Gastrocnemius medialis (tissue), 4 donors: ENCODE measurements around the gene PROKR1. TPM values are rescaled to one million over a fixed set of nuclear protein-coding genes. Genes with fewer than 3 reads are reported as not detected.

Experiments used
- ATAC-seq, 2 donors: fragments of 150-250 bp; one replicate each; pipeline ENCODE4 v1.9.1; 2016
- DNase-seq, 2 donors: peaks; one replicate each; pipeline ENCODE4 v3.0.0-alpha.2; 2019
- H3K27ac ChIP-seq, 4 donors: fragments of 200-600 bp; sonication (generic); 1 replicate in 1 of 4; 2 replicates in 3 of 4; pipeline ENCODE4 v1.5.1; 2016 to 2018; ENCODE audit warnings: mild to moderate bottlenecking in 2 of 4, moderate library complexity in 1 of 4
- H3K27me3 ChIP-seq, 3 donors: fragments of 200-600 bp; sonication (generic) in 2 of 3; 1 replicate in 1 of 3; 2 replicates in 2 of 3; pipeline versions ENCODE4 v1.5.1 to v1.6.0; 2016 to 2019; ENCODE audit warnings: mild to moderate bottlenecking in 1 of 3, moderate library complexity in 1 of 3
- H3K36me3 ChIP-seq, 2 donors: fragments of 200-600 bp; sonication (generic) in 1 of 2; one replicate each; pipeline ENCODE4 v1.5.1; 2017 to 2018
- H3K4me1 ChIP-seq, 2 donors: fragments of 200-600 bp; sonication (generic) in 1 of 2; one replicate each; pipeline ENCODE4 v1.5.1; 2016 to 2017; ENCODE audit warnings: mild to moderate bottlenecking in 2 of 2
- H3K4me3 ChIP-seq, 4 donors: fragments of 200-600 bp; sonication (generic) in 3 of 4; 1 replicate in 1 of 4; 2 replicates in 3 of 4; pipeline ENCODE4 v1.5.1; 2016 to 2019; ENCODE audit warnings: mild to moderate bottlenecking in 2 of 4
- H3K9me3 ChIP-seq, 3 donors: fragments of 200-600 bp; sonication (generic) in 2 of 3; 1 replicate in 1 of 3; 2 replicates in 2 of 3; pipeline ENCODE4 v1.5.1; 2016 to 2019
- POLR2A ChIP-seq, 2 donors: fragments of 450-650 bp; IDR thresholded peaks; one replicate each; pipeline ENCODE4 v1.6.1; 2017; ENCODE audit warnings: antibody characterized with exemption in 2 of 2, mild to moderate bottlenecking in 2 of 2, moderate library complexity in 2 of 2
- in situ Hi-C, 4 donors: fragments of 200-750 bp; cut with MboI; loops; one replicate each; pipeline versions ENCODE4 v1.15.0 to v1.8.0; 2017; ENCODE audit warnings: low sequenced_read_pairs in 4 of 4
- intact Hi-C: fragments of 100-400 bp; cut with DNase I; formaldehyde crosslinking; loops from one replicate; pipeline ENCODE4 v1.15.1; 2023; ENCODE audit warnings: low total_unique reads
- total RNA-seq, 4 donors: library from RNA; depleted of rRNA; stranded (reverse); fragments of >200 nt; gene quantifications; one replicate each; pipeline versions ENCODE4 v1.1.0 to v1.2.3, GENCODE V29; 2016
- TF ChIP-seq, protein P1 (sequence below), 5 experiments: fragments of 450-650 bp in 3 of 5; fragments of 200-600 bp in 2 of 5; sonication (generic) in 2 of 5; IDR thresholded peaks in 4 of 5; conservative IDR thresholded peaks in 1 of 5; 1 replicate in 4 of 5; 2 replicates in 1 of 5; pipeline ENCODE4 v1.5.1; 2016 to 2019; ENCODE audit warnings: antibody characterized with exemption in 5 of 5, mild to moderate bottlenecking in 3 of 5, moderate library complexity in 3 of 5

PROKR1 gene
- total RNA-seq, 4 donors from 2014 or later = 0.09 to 0.10 TPM; not detected in 2

GRCh38 chr2:68684197-68684596 is 40.8 kb downstream of the PROKR1 start:
- ATAC-seq = no peak
- H3K36me3 ChIP-seq = no peaks in the 10 kb centered on the region
- no peak overlapping the region for H3K27ac ChIP-seq
- DNase-seq = no peak
- H3K4me1 ChIP-seq = no peaks in the 10 kb centered on the region
- in situ Hi-C loops (no loop called here), intact Hi-C loops (no loop called here)
- H3K9me3 ChIP-seq = no peaks in the 10 kb centered on the region
- H3K4me3 ChIP-seq = no peak overlapping the region
- TF ChIP-seq, protein P1, sequence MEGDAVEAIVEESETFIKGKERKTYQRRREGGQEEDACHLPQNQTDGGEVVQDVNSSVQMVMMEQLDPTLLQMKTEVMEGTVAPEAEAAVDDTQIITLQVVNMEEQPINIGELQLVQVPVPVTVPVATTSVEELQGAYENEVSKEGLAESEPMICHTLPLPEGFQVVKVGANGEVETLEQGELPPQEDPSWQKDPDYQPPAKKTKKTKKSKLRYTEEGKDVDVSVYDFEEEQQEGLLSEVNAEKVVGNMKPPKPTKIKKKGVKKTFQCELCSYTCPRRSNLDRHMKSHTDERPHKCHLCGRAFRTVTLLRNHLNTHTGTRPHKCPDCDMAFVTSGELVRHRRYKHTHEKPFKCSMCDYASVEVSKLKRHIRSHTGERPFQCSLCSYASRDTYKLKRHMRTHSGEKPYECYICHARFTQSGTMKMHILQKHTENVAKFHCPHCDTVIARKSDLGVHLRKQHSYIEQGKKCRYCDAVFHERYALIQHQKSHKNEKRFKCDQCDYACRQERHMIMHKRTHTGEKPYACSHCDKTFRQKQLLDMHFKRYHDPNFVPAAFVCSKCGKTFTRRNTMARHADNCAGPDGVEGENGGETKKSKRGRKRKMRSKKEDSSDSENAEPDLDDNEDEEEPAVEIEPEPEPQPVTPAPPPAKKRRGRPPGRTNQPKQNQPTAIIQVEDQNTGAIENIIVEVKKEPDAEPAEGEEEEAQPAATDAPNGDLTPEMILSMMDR (IDR thresholded peaks at IDR 0.05 in 4 of 5, conservative IDR thresholded peaks at IDR 0.05 in 1 of 5) = no peak
- no peak for TF ChIP-seq POLR2A (IDR thresholded peaks at IDR 0.05)
- H3K27me3 ChIP-seq = peaks cover 0 to 4% (median 0%) of the 10 kb centered on the region in 3 donors

- ATAC-seq (no peak), DNase-seq (no peak)
- TF ChIP-seq, protein P1 (IDR thresholded peaks at IDR 0.05 in 4 of 5, conservative IDR thresholded peaks at IDR 0.05 in 1 of 5) = no peak
- TF ChIP-seq POLR2A (IDR thresholded peaks at IDR 0.05) = no peak
- H3K9me3 ChIP-seq = no peaks in the 10 kb centered on the region
- no peak overlapping the region for H3K27ac ChIP-seq
- H3K27me3 ChIP-seq = peaks cover 0 to 4% (median 0%) of the 10 kb centered on the region in 3 donors
- in situ Hi-C loops = no loop called here
- no peaks in the 10 kb centered on the region for H3K4me1 ChIP-seq
- H3K4me3 ChIP-seq = no peak overlapping the region
- no peaks in the 10 kb centered on the region for H3K36me3 ChIP-seq
- intact Hi-C loops = no loop called here
Observed at GRCh38 chr2:68686178-68686577, 42.8 kb downstream of the PROKR1 start.

DNA sequence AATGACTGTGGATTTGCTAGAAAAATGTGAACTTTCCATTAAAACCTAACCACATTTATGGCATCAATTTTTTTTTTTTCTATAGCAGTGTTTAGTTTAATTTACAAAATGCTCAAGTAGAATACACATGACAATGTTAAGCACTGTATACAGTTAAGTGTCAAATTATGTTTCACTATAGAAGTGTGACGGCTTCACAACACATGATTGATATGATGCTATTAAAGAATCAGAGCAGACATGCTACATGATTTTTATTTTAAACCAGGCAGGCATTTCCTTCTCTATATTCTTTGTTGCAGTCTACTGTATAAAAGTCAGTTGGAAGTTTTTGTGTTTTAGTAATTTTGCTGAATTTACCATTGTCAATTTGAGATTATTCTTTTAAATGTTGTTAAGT is 43.6 kb downstream of the PROKR1 start:
- in situ Hi-C loops = no loop called here
- peaks cover 0 to 2% (median 0%) of the 10 kb centered on the region in 3 donors for H3K27me3 ChIP-seq
- ATAC-seq = no peak
- H3K9me3 ChIP-seq = no peaks in the 10 kb centered on the region
- no peak for TF ChIP-seq POLR2A (IDR thresholded peaks at IDR 0.05)
- TF ChIP-seq, protein P1 (IDR thresholded peaks at IDR 0.05 in 4 of 5, conservative IDR thresholded peaks at IDR 0.05 in 1 of 5) = no peak
- no peaks in the 10 kb centered on the region for H3K4me1 ChIP-seq
- no peak overlapping the region for H3K4me3 ChIP-seq
- no peak overlapping the region for H3K27ac ChIP-seq
- no peaks in the 10 kb centered on the region for H3K36me3 ChIP-seq
- DNase-seq = no peak
- intact Hi-C loops = no loop called here

- H3K27me3 ChIP-seq = no peaks in the 10 kb centered on the region
- H3K4me1 ChIP-seq = no peaks in the 10 kb centered on the region
- no peak overlapping the region for H3K4me3 ChIP-seq
- TF ChIP-seq, protein P1 (IDR thresholded peaks at IDR 0.05 in 4 of 5, conservative IDR thresholded peaks at IDR 0.05 in 1 of 5) = no peak
- TF ChIP-seq POLR2A (IDR thresholded peaks at IDR 0.05) = no peak
- no peak for DNase-seq
- intact Hi-C loops (no loop called here), in situ Hi-C loops (no loop called here)
- H3K36me3 ChIP-seq = no peaks in the 10 kb centered on the region
- no peak overlapping the region for H3K27ac ChIP-seq
- no peak for ATAC-seq
- H3K9me3 ChIP-seq = no peaks in the 10 kb centered on the region
Observed at GRCh38 chr2:68689553-68690537, 46.5 kb downstream of the PROKR1 start.
